NCI-H460 (cell line): ENCODE measurements around the gene LIPM. TPM values are rescaled to one million over a fixed set of nuclear protein-coding genes. Genes with fewer than 3 reads are reported as not detected.
"Not testable (repeated sequence)": the region's sequence is repeated elsewhere in the genome, so short reads cannot be mapped to it uniquely, and the experiment has no call there.

Source experiments
- DNase-seq: peaks from one replicate; pipeline ENCODE4 v3.0.0-alpha.2; 2016; ENCODE audit warnings: low read depth; ENCODE audit errors: extremely low read depth
- total RNA-seq: library from RNA; depleted of rRNA; stranded (reverse); fragments of >200 nt; shearing (Covaris generic); gene quantifications from 2 replicates; pipeline ENCODE4 v1.2.3, GENCODE V29; 2014

LIPM gene
- total RNA-seq, 1 experiment from 2014 or later, result not detected

- DNase-seq, result not testable (repeated sequence)
Measured at GRCh38 chr10:88837632-88838031, 35.1 kb downstream of the LIPM start.

- no peak for DNase-seq
Measured at GRCh38 chr10:88838766-88839350, 36.3 kb downstream of the LIPM start.

- DNase-seq, result no peak
Measured at GRCh38 chr10:88840104-88840503, 37.6 kb downstream of the LIPM start.

GRCh38 chr10:88840881-88841280, 38.4 kb downstream of the LIPM start:
- DNase-seq, result no peak

GRCh38 chr10:88841316-88842111, 39.0 kb downstream of the LIPM start:
- no peak for DNase-seq

GRCh38 chr10:88843171-88843570, 40.6 kb downstream of the LIPM start:
- DNase-seq, result no peak

GRCh38 chr10:88848499-88848898, 46.0 kb downstream of the LIPM start:
- DNase-seq, result peak; percentile 15

GRCh38 chr10:88849234-88849633, 46.7 kb downstream of the LIPM start:
- no peak for DNase-seq

GRCh38 chr10:88850712-88851111, 48.2 kb downstream of the LIPM start:
- no peak for DNase-seq

GRCh38 chr10:88851706-88852105, 49.2 kb downstream of the LIPM start, which contains the start of gene ANKRD22:
Gene ANKRD22 (minus strand): TSS chr10:88851844. CDS start chr10:88851607, 237 bp downstream.
- DNase-seq, result no peak

GRCh38 chr10:88852327-88852726, 49.8 kb downstream of the LIPM start:
- no peak for DNase-seq

GRCh38 chr10:88853155-88853881, 50.8 kb downstream of the LIPM start:
- no peak for DNase-seq

GRCh38 chr10:88854684-88855083, 52.2 kb downstream of the LIPM start:
- no peak for DNase-seq

- DNase-seq, result no peak
Measured at GRCh38 chr10:88857831-88858230, 55.3 kb downstream of the LIPM start.

GRCh38 chr10:88858491-88858890, 56.0 kb downstream of the LIPM start:
- no peak for DNase-seq

GRCh38 chr10:88861036-88861435, 58.5 kb downstream of the LIPM start:
- no peak for DNase-seq

- DNase-seq, result no peak
Measured at GRCh38 chr10:88865281-88865876, 62.8 kb downstream of the LIPM start.

- DNase-seq, result no peak
Measured at GRCh38 chr10:88866454-88866853, 63.9 kb downstream of the LIPM start.

- DNase-seq, result no peak
Measured at GRCh38 chr10:88870089-88870488, 67.6 kb downstream of the LIPM start.
